Pancreas (tissue), 10 donors: Measurements from ENCODE around the gene CIROP. TPM values are rescaled to one million over a fixed set of nuclear protein-coding genes. Genes with fewer than 3 reads are reported as not detected.
A peak's percentile ranks its signal among the peaks of the same experiment; 100 is the strongest.

Experiments
- ATAC-seq, 4 donors: fragments of 200-7000 bp; cut with Tn5 transposase; one replicate each; pipeline versions ENCODE4 v1.8.0 to v1.9.1; 2020; ENCODE audit warnings: mild to moderate bottlenecking in 4 of 4, moderate library complexity in 4 of 4
- DNase-seq, 6 donors: peaks; one replicate each; pipeline ENCODE4 v3.0.0-alpha.2; 2020
- FAIRE-seq: peaks from 2 replicates; lab custom pipeline; 2012; peaks lifted over from hg19 to GRCh38; lab: Jason Lieb, UNC
- H3K27ac ChIP-seq, 4 donors: fragments of 200-600 bp; sonication (generic); 1 replicate in 3 of 4; 2 replicates in 1 of 4; pipeline versions ENCODE4 v1.5.0 to v1.8.0; 2020
- H3K27me3 ChIP-seq, 4 donors: fragments of 200-600 bp; one replicate each; pipeline ENCODE4 v1.8.0; 2021
- H3K36me3 ChIP-seq, 3 donors: fragments of 200-600 bp; sonication (generic) in 1 of 3; one replicate each; pipeline versions ENCODE4 v1.5.0 to v1.8.0; 2020 to 2021
- H3K4me1 ChIP-seq, 3 donors: fragments of 200-600 bp; one replicate each; pipeline ENCODE4 v1.8.0; 2021
- H3K4me3 ChIP-seq, 4 donors: fragments of 200-600 bp; sonication (generic) in 2 of 4; one replicate each; pipeline versions ENCODE4 v1.5.0 to v1.8.0; 2020 to 2021
- H3K9me3 ChIP-seq, 4 donors: fragments of 200-600 bp; one replicate each; pipeline ENCODE4 v1.8.0; 2021
- CTCF ChIP-seq, 4 donors: fragments of 200-600 bp; sonication (generic) in 3 of 4; IDR thresholded peaks; one replicate each; pipeline versions ENCODE4 v1.5.0 to v1.8.0; 2021; ENCODE audit warnings: antibody characterized with exemption in 4 of 4
- WGBS, 2 donors: extraction: QIAGEN DNeasy Blood & Tissue Kit; methylation state at CpG; one replicate each; pipeline ENCODE4 v1.1.7; 2013; 5-methylcytosine and 5-hydroxymethylcytosine counted together
- intact Hi-C, 3 donors: fragments of 100-400 bp; cut with DNase I; formaldehyde crosslinking; loops; one replicate each; pipeline versions ENCODE4 v1.11.1 to v1.14.2; 2022
- polyA plus RNA-seq, 2 donors: library from polyadenylated mRNA; stranded (reverse); fragments of 200-250 nt; gene quantifications; one replicate each; pipeline ENCODE4 v1.2.3, GENCODE V29; 2013
- total RNA-seq, 6 donors: library from RNA; stranded (reverse); fragmentation: NEBNext Ultra II Directional in 4 of 6; extraction: Animal tissue kit (Norgen Biotek cat#: 25700) in 4 of 6; gene quantifications; one replicate each; pipeline versions ENCODE4 v1.2.1 to v1.2.4, GENCODE V29; 2021 to 2023
- donor health status: healthy with polysubstance abuse.
- donor health status: DM: no; HTN: no; CAD: no; lungs with moderate emphysema.
- donor health status: DM: no; HTN: no; CAD: no.
- donor health status: control.
- donor health status: control.
- donor health status: Bipolar disorder and iron deficiency.
- donor health status: DM: yes; HTN: yes; CAD: no.
- donor health status: DM: no; HTN: no; CAD: no.
- donor health status: DM: no; HTN: no; CAD: no.
- donor health status: DM: yes; HTN: yes; CAD: no.

CIROP gene
- total and polyA plus RNA-seq, 8 donors, result not detected

GRCh38 chr14:23056956-23057756, 47.6 kb downstream of the CIROP start, which contains the start of gene CDH24:
Gene CDH24, minus strand, starts transcription at chr14:23057520. Its CDS starts 1,787 bp downstream, at chr14:23055733.
- FAIRE-seq, result no peak
- Histone ChIP-seq H3K27me3 (no peaks in the 10 kb centered on the region), H3K27ac (peak within 1 kb of the TSS; percentile 28 to 65 (median 54)), H3K36me3 (peaks cover 5 to 21% (median 17%) of the 10 kb centered on the region in 3 donors), H3K4me1 (peaks cover 0 to 11% (median 1%) of the 10 kb centered on the region in 3 donors), H3K9me3 (no peaks in the 10 kb centered on the region), H3K4me3 (peak within 1 kb of the TSS; percentile 43 to 63 (median 52))
- intact Hi-C loops, result loop anchor here in 2 of 3 donors (5.0 to 10.0 kb wide), 2 partner anchors 62 to 70 kb away; no protein-coding TSS in a partner anchor
- TF ChIP-seq CTCF (IDR thresholded peaks at IDR 0.05), result no peak
- DNase-seq, result peak; percentile 64 to 89 (median 79)
- peak; percentile 60 to 76 (median 68) for ATAC-seq
- WGBS, 2 donors, result 3 to 4% methylated on average over 35 to 73 of the region's 73 CpGs

GRCh38 chr14:23056145-23056955, 48.4 kb downstream of the CIROP start:
- H3K36me3 ChIP-seq, result peaks cover 5 to 19% (median 14%) of the 10 kb centered on the region in 3 donors
- DNase-seq (peak; percentile 51 to 87 (median 72)), ATAC-seq (peak; percentile 51 to 73 (median 66)), FAIRE-seq (no peak)
- peak overlapping the region in 2 of 4 donors; percentile 60 to 63 for H3K4me3 ChIP-seq
- peak; percentile 23 to 46 (median 42) for TF ChIP-seq CTCF (IDR thresholded peaks at IDR 0.05)
- H3K27ac ChIP-seq, result no peak overlapping the region
- intact Hi-C loops, result loop anchor here in 2 of 3 donors (5.0 to 10.0 kb wide), 2 partner anchors 62 to 69 kb away; no protein-coding TSS in a partner anchor
- H3K4me1 ChIP-seq, result peaks cover 0 to 9% (median 0%) of the 10 kb centered on the region in 3 donors
- 11 to 19% methylated on average over 15 to 17 of the region's 17 CpGs for WGBS, 2 donors
- no peaks in the 10 kb centered on the region for H3K27me3 ChIP-seq
- no peaks in the 10 kb centered on the region for H3K9me3 ChIP-seq

- Histone ChIP-seq H3K27me3 (no peaks in the 10 kb centered on the region), H3K36me3 (peaks cover under 1 to 13% (median 8%) of the 10 kb centered on the region in 3 donors), H3K9me3 (no peaks in the 10 kb centered on the region), H3K4me3 (no peak overlapping the region), H3K4me1 (peaks cover 0 to 9% (median 0%) of the 10 kb centered on the region in 3 donors), H3K27ac (no peak overlapping the region)
- ATAC-seq (no peak), FAIRE-seq (no peak), DNase-seq (peak in 2 of 6 donors; percentile 62 to 79)
- WGBS, 2 donors, result 62 to 71% methylated on average over 5 to 6 of the region's 6 CpGs
- TF ChIP-seq CTCF (IDR thresholded peaks at IDR 0.05), result no peak
- intact Hi-C loops, result loop anchor here in 2 of 3 donors (5.0 to 10.0 kb wide), 2 partner anchors 61 to 68 kb away; no protein-coding TSS in a partner anchor
Observed at GRCh38 chr14:23055621-23056144, 49.1 kb downstream of the CIROP start.

- peaks cover 0 to 8% (median 3%) of the 10 kb centered on the region in 3 donors for H3K36me3 ChIP-seq
- intact Hi-C loops, result loop anchor here in 2 of 3 donors (5.0 to 10.0 kb wide), 2 partner anchors 60 to 68 kb away; no protein-coding TSS in a partner anchor
- ATAC-seq (no peak), FAIRE-seq (no peak), DNase-seq (no peak)
- 93 to 95% methylated on average over 12 of the region's 12 CpGs for WGBS, 2 donors
- H3K4me3 ChIP-seq, result no peak overlapping the region
- no peaks in the 10 kb centered on the region for H3K9me3 ChIP-seq
- TF ChIP-seq CTCF (IDR thresholded peaks at IDR 0.05), result no peak
- H3K4me1 ChIP-seq, result peaks cover 0 to 9% (median 0%) of the 10 kb centered on the region in 3 donors
- H3K27ac ChIP-seq, result no peak overlapping the region
- H3K27me3 ChIP-seq, result no peaks in the 10 kb centered on the region
Observed at GRCh38 chr14:23055147-23055550, 49.6 kb downstream of the CIROP start.
